ENCODE measurements around the gene SLC6A7.

SLC6A7 gene

GRCh38 chr5:150175076-150175475, 14.8 kb upstream of the SLC6A7 start:
- no peak for DNase-seq
- ATAC-seq: no peak

DNA sequence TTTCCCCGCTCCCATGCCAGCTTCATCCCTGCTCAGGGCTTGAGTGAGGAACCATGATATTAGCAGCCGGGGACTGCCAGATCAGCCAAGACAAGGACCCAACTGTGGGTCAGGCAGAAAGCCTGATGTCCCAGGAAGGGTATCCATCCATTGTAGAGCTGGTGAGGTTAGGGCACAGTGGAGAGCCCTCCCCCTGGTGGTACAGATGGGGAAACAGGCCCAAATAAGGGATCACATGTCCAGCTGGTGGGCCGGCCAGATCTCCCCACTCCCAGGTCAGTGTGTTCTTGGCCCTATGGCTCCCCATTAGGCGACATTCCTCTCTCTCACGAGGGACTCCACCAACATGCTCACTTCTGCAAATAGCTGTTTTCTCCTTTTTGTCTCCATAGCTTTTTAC, 14.3 kb upstream of the SLC6A7 start:
- ATAC-seq: no peak
- no peak for DNase-seq

DNA sequence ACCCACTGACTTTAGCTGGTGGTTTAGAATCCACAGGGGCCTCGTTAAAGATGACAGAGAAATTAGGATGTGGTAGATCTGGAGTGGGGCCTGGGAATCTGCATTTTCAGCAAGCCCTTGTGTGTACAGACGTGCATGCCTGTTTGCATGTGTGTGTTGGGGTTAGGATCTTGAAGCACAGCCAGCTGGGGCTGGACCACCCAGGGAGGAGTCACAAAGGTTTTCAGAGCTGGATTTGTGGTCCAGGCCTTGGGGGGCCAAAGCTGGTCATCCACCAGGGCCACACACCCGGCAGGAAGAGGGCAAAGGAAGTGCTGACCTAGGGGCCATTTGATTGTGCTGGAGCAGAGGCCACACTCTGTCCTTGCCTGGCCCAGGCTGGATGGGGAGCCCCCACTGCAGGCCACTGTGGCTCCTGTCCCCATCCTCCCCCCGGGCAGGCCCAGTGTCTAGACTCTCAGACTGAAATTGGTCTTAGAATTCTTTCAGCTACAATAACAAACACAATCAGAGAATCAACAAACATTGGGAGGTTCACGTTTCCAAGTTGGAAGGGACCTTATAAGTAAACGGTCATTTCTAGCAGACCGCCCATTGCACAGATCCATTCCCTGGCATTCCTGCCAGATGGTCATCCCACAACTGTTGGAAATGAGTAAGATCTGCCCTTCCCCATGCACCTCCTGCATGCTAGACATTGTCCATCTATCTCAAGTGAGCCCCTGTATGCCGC, 13.0 kb upstream of the SLC6A7 start:
- no peak for DNase-seq
- ATAC-seq: no peak

DNA sequence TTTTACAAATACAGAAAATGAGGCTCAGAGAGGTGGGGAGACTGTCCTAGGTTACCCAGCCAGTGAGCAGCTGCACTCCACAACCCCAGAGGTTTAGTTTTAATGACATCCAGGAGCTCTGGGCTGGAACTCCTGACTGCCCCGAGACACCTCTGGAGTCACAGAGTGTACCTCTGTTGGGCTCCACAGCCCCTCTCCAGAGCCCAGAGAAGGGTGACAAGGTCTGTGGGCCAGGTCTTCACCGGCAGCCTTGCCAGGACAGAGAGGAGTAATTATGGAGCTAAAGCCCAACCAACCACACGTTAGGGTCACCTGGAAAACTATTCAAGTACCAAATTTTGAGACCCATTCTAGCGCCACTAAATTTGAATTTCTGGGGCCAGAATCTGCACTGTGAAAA, 12.1 kb upstream of the SLC6A7 start:
- ATAC-seq: no peak
- no peak for DNase-seq

DNA sequence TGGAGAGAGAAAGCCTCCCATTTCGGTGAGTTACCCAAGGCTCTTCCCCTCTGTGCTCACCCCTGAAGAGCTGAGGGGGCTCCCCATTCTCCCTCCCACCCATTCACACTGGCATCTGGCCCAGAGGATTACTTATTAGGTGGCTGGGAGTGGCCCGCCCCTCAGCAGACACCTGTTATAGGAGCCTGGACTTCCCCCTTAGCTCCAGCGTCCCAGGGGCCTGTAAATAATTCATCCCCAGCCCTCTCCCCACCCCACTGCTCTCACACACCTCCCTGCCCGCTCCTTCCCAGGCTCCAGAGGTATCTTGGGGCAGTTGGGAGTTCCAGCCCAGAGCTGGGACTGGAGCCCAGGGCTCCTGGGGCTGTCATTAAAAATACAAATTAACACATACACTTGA, 11.6 kb upstream of the SLC6A7 start:
- DNase-seq (no peak), ATAC-seq (no peak)

DNA sequence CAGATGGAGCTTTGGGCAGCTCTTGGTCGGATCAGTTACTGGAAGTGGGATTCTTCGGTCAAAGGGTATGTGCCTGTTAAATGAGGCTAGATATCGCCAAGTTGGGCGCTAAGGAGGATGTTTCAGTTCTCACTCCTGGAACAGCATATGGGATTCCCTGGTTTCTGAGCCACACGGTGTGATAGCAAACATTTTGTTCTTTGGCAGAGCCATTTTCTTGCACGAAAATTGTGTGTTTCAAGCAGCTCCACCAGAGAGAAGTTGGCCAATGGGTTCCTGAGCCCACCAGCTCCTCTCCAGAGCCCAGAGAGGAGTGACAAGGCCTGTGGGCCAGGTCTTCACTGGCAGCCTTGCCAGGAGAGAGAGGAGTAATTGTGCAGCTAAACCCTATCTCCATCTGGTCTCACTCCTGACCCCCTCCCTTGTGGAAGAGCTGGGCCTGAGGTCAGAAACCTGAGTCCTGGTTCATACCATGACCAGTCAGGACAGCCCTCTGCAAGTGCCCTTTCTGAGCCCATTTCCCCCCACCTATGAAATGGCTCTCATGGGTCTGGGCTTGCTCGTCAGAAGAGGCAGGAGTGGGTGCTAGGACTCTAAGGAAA, 10.7 kb upstream of the SLC6A7 start:
- DNase-seq (no peak), ATAC-seq (no peak)

GRCh38 chr5:150180241-150181026, 9.4 kb upstream of the SLC6A7 start:
- ATAC-seq: no peak
- no peak for DNase-seq

GRCh38 chr5:150181027-150181426, 8.8 kb upstream of the SLC6A7 start:
- DNase-seq (no peak), ATAC-seq (no peak)

DNA sequence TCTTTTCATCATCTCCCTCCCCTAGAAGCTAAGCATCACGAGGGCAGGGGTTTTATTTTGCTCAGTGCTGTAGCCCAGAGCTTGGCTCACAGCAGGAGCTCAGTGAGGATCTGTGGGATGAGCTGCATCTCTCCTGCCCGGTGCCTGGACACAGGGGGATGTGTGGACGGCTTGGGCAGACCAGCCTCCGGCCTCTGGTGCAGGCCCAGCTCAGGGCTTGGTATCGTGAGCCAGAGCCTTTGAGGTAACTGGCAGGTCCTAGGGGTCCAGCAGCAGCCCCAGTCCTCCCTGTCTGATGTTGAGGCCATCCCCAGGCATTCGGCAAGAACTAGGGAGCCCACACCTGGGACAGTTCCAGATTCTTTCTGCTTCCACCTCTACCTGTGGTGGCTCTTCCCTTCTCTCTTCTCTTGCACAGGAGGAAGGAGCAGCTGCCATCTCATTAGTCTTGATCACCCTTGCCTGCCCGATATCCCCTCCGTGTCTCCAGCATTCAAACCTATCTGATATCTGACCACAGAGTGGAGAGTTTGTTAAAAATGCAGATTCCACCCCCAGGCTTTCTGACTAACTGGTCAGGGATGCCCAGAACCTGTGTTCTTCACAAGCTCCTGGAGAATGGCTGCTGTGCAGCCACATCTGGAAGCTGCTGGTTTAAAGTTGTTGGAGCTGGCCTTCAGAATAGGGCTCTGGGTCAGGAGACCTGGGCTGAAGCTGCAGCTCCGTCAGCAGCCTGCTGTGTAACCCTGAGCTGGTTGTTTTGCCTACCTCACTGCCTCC, 7.9 kb upstream of the SLC6A7 start:
- ATAC-seq (no peak), DNase-seq (no peak)

- ATAC-seq (no peak), DNase-seq (no peak)
Measured at GRCh38 chr5:150182774-150183173, 7.1 kb upstream of the SLC6A7 start.

DNA sequence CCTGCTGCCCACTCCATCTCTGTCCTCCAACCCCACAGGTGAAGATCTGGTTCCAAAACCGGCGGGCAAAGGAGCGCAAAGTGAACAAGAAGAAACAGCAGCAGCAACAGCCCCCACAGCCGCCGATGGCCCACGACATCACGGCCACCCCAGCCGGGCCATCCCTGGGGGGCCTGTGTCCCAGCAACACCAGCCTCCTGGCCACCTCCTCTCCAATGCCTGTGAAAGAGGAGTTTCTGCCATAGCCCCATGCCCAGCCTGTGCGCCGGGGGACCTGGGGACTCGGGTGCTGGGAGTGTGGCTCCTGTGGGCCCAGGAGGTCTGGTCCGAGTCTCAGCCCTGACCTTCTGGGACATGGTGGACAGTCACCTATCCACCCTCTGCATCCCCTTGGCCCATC, 6.4 kb upstream of the SLC6A7 start:
- DNase-seq (no peak), ATAC-seq (no peak)

DNA sequence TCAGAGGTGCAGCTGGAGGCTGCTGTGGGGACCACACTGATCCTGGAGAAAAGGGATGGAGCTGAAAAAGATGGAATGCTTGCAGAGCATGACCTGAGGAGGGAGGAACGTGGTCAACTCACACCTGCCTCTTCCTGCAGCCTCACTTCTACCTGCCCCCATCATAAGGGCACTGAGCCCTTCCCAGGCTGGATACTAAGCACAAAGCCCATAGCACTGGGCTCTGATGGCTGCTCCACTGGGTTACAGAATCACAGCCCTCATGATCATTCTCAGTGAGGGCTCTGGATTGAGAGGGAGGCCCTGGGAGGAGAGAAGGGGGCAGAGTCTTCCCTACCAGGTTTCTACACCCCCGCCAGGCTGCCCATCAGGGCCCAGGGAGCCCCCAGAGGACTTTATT, 5.9 kb upstream of the SLC6A7 start:
- DNase-seq: no peak

GRCh38 chr5:150184990-150185912, 4.6 kb upstream of the SLC6A7 start:
- DNase-seq (no peak), ATAC-seq (no peak)

More for the DNA sequence above, 5.9 kb upstream of the SLC6A7 start:
- ATAC-seq: no peak

- DNase-seq (no peak), ATAC-seq (no peak)
Measured at GRCh38 chr5:150186137-150186536, 3.7 kb upstream of the SLC6A7 start.

GRCh38 chr5:150186897-150187296, 3.0 kb upstream of the SLC6A7 start:
- no peak for ATAC-seq
- DNase-seq: no peak

- DNase-seq: no peak
- no peak for ATAC-seq
Measured at GRCh38 chr5:150188146-150188842, 1.6 kb upstream of the SLC6A7 start.

DNA sequence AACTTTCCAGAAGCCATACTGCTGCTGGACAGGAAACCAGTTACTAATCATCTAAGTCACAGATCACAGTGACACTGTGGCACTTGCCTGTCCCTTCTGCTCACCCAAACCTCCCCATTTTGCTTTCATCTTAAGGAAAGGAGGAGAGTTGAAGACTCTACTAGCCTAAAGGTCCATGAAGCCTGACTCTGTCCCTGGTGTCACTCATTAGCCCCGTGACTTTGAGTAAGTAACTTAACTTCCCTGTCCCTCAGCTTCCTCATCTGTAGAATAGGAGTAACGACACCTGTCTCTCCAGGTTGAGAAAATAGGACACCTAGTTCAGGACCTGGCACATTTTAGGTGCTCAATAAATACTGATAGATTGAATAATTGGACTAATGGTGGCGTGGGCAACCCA, 536 bp upstream of the SLC6A7 start:
- no peak for DNase-seq
- ATAC-seq: no peak

DNA sequence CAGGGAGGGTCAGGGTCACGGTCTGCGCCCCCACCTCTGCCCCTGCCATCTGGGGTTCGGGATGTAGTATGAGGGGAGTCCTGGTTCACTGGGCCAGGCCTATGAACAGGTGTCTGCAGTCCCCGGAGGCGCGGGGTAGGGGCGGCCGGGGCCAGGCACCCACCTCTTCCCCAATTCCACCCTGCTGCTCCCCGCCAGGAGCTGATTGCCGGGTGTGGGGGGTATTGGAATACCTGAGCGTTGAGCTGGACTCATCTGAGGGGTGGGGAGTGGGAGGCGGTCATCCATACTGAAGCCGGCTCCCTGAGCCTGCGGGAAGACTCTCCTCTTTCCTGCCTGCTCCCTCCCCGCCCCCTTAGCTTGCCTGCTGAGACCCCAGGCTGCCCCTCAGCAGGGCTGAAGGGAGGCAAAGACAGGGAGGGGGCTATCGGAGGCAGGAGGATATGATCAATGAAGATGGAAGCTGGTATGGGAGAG, 679 bp downstream of the SLC6A7 start:
- DNase-seq: no peak
- no peak for ATAC-seq

DNA sequence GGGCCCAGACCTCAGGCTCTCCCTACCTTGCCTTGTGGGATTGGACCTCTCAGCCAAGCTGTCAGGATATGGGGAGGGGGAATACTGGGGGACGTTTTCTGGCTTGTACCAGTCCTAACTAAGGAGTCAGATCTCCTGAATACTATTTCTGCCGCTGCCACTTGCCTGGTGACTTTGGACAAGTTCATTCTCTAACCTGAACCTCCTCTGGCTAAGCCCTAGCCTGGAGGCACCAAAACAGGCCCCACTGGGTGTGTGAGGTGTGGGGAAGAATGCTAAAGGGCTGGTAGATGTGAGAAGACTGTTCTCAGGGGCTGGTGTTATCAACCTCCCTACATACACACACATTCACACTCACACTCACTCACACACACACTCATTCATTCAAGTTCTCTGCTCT, 1.1 kb downstream of the SLC6A7 start:
- ATAC-seq (no peak), DNase-seq (no peak)

- no peak for DNase-seq
- ATAC-seq: no peak
Measured at GRCh38 chr5:150192462-150192861, 2.6 kb downstream of the SLC6A7 start.
